HL-60/S4 (cell line): ENCODE measurements around the gene ARL15.

Experiments
- in situ Hi-C: fragments of 300-500 bp; cut with MboI; formaldehyde crosslinking; loops from 2 replicates; pipeline ENCODE4 v1.14.3; 2022; ENCODE audit warnings: low sequenced_read_pairs

The ARL15 gene

DNA sequence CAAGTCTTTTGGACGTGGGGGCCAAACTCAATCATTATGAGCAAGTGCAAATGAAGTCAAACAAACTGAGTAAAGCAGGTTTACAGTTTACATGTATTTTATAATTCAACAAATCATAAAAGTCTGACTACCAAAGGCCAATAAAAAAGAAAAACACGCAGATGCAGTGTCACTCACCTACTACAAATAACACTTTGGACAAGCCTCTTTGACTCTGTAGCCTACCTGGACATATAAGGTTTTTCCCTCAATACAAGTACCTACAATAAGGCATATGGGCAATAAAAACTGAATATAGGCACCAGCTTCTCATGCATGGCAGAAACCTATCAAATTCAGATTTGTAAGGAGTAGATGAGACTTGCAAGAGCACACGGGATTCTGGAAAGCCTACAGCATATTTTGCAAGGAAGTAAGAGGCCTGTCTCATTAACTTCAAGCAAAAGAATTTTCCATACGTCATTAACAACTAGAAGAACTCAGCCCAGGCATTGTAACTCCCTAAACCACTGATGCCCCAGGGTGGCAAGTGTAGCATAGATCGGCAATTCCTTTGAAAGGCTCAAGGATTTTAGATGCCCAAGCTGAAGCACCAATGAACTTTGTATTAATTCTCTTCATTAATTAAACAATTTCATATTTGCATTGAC, 21.7 kb downstream of the ARL15 start:
- in situ Hi-C loops: no loop called here

GRCh38 chr5:54285686-54286085, 24.7 kb downstream of the ARL15 start:
- in situ Hi-C loops: no loop called here

- in situ Hi-C loops: no loop called here
Measured at GRCh38 chr5:54284586-54284985, 25.8 kb downstream of the ARL15 start.

DNA sequence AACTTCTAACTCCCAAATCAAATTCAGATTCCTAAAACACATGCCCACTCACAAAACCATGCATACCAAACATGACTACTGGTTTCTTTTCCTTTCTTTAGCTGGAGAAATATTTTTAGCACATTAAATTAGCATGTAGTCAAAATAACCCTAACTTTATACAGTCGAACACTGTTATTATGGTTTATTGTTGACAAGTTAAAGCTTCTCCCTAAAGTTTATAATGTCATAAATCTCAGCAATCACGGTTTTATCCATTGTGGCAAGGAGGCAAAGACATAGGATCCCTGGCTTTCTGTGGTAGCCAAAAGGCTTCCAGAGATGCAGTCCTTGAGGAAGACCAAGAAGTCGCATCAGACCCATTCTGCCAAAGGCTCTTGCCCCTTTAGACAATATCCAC, 27.5 kb downstream of the ARL15 start:
- in situ Hi-C loops: no loop called here

DNA sequence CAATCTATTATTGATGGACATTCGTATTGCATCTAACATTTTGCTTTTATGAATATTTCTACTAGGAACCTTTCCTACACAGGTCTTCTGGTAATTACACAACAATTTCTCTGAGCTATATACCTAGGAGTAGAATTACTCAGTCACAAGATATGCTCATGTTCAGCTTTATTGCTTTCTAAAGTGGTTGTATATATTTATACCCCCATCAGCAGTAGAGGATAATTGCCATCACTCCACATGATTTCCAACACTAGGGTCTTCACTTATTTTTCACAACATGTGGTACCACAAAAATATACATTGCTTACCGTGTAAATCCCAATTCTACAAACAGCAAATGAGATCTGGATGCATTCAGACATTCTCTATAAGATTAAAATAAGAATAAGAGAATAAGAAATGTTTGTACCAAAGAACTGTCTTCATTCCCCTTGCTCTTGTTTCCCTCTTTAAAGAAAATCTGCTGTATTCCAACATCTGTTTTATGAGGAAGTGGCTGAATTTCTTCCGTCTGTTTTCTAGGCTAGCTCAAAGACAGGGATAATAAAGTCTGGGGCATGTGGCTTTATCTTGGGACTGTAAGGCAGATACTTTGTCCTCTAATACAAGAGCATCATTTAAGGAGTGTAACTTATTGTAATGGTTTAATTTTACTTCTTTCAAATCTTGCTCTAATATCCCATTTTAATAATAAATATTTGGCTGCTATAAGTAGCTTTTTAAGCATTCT, 28.2 kb downstream of the ARL15 start:
- in situ Hi-C loops: no loop called here

DNA sequence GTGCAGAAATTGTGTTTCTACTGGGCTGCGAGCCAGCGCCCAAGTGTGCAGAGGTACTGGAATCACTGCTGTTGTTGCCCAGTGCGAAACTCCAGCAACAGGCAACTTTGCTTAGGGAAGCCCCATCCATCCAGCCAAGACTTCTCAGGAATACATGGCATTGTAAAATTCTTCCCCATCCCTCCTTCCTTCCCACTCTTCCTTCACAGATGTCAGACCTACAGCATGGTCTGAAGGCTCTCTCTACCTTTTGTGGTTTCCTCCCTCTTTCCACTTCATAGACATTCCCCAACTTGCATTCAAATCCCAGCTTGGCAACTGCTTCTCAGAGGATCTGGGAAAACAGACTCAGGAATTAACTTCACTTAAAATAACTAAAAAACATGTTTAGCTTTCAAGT, 30.4 kb downstream of the ARL15 start:
- in situ Hi-C loops: no loop called here

DNA sequence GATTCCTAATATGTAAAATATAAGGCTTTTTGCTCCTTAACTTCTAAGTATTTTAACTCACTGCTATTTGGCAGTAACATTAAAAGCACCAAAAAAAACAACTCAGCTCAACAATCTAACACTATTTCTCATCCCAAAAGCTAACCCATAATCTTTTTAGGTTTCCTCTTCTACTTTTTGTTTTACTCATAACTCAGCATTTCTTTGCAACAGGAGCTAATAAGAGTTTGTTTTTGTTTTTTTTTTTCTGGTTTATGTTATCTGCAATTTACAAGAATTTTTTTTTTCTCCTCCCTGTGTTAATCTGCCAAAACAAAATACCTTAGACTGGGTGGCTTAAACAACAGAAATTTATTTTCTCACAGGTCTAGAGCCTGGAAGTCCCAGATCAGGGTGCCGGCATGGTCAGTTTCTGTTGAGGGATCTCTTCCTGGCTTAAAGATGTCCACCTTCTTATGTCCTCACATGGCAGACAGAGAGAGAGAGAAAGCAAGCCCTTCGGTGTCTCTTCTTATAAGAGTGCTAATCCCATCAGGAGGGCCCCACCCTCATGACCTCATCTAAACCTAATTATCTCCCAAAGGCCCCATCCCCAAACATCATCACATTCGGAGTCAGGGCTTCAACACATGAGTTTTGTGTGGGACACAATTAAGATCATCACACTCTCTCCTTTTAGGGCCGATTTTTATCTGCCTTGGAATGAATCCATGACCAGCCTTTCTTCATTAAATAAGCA, 31.2 kb downstream of the ARL15 start:
- in situ Hi-C loops: no loop called here

DNA sequence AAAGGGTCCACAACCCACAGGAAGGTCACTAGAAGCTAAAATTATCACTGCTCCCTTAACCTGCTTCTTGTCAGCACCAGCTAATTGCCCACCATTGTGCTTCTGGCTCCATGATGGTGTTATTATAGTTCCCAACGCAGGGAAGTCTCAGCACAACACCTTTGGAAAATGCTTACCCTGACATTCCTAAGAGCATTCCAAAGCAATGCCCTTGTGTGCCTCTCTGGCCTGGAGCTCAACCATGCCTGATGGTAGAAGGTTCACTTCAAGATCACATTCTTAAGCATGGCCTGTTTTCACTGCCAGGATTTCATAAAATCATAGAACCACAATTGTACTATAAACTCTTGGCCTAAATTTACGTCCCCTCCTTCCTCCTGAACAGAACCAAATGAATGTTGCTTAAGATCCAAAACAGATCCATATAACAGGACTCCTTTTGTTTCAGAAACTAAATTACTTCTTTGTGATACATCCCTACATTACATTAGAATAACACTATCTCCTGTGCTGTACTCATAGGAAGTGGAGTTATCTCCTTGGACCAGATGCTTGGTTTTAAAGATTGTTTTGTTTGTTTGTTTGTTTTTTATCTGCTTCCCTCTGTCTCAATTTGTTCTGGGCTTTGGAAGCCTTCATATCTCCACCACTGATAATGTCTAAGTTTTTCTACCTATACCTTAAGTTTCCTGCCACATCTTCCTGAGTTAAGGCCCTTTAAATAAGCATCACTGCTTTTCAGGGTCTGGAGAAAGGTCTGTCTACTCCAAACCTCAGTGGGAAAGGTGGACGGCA, 32.1 kb downstream of the ARL15 start:
- in situ Hi-C loops: no loop called here

DNA sequence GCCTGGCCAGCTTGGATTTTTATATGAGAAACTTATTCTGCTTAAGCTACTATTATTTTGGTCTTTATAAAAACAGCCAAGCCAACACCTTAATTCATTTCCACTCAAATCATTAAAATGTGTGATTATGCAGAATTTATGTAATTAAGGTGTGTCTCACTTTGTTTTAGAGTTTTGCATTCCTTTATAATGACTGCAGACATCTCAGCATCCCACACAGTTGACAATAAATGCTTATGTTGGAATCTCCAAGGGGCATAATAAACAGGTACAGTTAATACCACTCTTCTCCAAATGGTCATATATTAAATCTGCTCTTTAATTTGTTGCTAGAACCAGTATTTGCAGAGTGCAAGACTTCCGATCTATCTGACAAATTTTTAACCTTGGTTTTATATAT, 34.3 kb downstream of the ARL15 start:
- in situ Hi-C loops: no loop called here

DNA sequence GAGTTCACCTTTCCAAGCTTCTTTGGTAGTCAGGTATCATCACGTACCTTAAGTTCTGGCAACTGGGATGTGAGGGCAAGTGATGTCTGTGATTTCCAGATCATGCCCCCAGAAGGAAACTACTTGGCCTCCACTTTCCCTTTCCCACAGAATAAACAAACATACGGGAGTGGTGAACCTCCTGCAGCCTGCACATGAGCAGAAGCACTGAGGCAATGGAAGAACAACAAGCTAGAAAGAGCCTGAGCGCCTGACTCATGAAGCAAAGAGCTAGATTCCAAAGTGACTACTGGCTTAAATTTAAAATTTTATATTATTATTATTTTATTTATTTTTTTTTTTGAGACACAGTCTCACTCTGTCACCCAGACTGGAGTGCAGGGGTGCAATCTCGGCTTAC, 35.0 kb downstream of the ARL15 start:
- in situ Hi-C loops: no loop called here

DNA sequence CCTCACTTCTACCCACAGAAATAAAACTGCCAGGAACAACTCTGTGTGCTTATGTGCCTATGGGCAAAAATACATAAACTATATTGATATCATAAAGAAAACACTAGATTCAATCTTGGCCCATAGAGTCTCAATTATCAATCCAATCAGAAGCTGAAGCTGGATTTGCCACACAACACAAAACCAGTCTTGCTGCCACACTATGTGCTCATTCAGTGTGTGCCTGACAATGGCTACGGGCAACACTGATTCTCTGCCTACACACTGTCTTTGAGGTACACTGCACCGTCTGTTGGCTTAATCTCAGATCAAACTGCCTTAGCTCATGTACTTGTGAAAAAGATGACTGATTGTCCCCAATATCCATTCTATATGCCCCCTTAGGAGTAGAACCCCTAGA, 35.4 kb downstream of the ARL15 start:
- in situ Hi-C loops: no loop called here

- in situ Hi-C loops: no loop called here
Measured at GRCh38 chr5:54273715-54274114, 36.7 kb downstream of the ARL15 start.

DNA sequence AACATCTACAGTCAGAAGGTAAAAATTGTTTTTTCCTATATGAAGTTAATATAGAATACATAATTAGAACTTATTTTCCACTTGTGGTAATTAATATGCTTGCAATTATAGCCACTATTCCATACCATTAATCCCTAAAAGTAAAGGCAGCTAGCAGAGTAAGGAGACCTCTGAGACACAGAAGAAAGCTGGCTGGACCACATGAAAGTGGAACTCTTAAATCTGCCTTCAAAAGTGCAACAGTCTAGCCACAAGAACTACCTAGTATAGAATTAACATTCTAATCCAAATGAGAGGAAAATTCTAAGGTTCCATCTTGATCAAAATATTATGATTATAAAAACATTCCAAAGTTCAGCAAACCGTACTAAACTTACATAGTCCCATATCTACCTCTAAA, 37.6 kb downstream of the ARL15 start:
- in situ Hi-C loops: no loop called here

GRCh38 chr5:54270326-54270725, 40.0 kb downstream of the ARL15 start:
- in situ Hi-C loops: no loop called here

DNA sequence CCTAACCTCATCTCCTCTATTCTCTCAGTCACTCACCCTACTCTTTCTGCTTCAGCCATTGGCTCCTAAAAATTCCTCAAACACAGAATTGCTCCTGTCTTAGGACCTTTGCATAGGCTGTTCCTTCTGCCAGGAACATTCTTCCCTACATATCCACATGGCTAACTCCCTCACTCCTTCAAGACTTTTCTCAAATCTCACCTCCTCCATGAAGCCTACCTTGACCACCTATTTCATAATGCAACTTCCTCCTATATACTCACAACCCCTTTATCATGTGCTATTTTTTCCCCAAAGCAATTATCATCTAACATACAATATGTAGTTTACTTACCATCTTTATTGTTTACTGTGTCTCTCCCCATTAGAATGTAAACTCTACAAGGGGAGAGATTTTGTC, 45.8 kb downstream of the ARL15 start:
- in situ Hi-C loops: no loop called here

GRCh38 chr5:54263447-54263846, 46.9 kb downstream of the ARL15 start:
- in situ Hi-C loops: no loop called here

- in situ Hi-C loops: no loop called here
Measured at GRCh38 chr5:54261596-54261995, 48.8 kb downstream of the ARL15 start.

- in situ Hi-C loops: no loop called here
Measured at GRCh38 chr5:54259981-54260380, 50.4 kb downstream of the ARL15 start.

DNA sequence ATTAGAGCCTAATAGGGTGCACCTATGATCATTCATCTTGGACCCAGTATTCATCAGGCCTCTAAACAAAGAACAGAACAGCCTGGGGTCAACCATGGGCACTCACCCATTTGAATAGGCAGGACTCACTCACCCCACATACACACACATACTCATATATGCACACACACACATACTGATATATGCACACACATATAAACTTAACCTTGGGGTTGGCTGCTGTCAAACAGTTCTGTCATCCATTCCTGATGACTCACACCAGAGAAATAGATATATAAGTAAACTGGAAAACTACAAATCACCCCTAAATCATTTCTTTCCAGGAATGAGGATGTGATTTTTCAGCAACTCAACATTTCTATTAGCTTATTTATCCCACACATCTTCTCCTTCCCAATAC, 51.3 kb downstream of the ARL15 start:
- in situ Hi-C loops: no loop called here

DNA sequence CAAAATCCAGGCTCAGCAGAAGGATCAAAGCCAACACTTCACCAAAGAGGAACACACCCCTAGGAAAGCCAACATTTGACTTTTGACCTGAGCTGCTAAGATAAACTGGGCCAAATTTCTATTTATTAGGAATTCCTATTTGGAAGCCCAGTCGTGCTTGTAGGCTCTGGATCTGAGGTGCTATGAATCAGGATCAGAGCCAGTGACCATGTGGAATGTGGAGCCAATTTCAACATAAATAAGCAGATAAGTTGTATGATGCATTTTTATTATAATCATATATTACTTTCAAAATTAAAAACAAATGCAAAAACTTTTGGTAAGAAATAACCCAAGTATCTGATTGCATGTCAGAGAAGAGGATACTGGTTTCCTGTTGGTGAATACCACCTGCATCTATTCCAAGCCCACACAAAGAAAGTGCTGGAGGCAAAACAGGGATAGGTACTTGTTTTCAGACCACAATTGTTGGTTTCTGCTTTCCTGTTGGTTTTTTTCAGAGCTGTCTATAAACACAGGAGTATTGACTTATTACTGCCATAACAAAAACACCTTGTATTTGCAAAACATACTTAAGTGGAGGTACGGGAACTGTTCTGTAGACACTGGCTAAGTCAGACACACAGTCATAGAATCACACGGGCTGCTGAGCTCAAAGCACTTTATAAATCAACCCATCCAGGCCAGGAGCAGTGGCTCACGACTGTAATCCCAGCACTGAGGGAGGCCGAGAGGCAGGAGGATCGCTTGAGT, 52.8 kb downstream of the ARL15 start:
- in situ Hi-C loops: no loop called here
